GM13976 (cell line): ENCODE results near the gene EAPP.
"Not testable (repeated sequence)": the region's sequence is repeated elsewhere in the genome, so short reads cannot be mapped to it uniquely, and the experiment has no call there.

ENCODE experiments used
- DNase-seq: peaks from one replicate; pipeline ENCODE4 v3.0.0; 2012; ENCODE audit warnings: low spot score
- in situ Hi-C: fragments of 300-500 bp; cut with MboI; formaldehyde crosslinking; loops from one replicate; pipeline ENCODE4 v1.12.0; 2022; ENCODE audit warnings: low sequenced_read_pairs, mixed read lengths, inconsistent platforms; ENCODE audit not compliant: unreplicated experiment
- TF ChIP-seq, protein P1 (sequence below): IDR thresholded peaks from 2 replicates; pipeline ENCODE4 v1.5.1; 2012; ENCODE audit warnings: borderline replicate concordance, mild to moderate bottlenecking; ENCODE audit not compliant: insufficient read depth; ENCODE audit errors: extremely low read depth, missing control alignments, control extremely low read depth

Gene EAPP

DNA sequence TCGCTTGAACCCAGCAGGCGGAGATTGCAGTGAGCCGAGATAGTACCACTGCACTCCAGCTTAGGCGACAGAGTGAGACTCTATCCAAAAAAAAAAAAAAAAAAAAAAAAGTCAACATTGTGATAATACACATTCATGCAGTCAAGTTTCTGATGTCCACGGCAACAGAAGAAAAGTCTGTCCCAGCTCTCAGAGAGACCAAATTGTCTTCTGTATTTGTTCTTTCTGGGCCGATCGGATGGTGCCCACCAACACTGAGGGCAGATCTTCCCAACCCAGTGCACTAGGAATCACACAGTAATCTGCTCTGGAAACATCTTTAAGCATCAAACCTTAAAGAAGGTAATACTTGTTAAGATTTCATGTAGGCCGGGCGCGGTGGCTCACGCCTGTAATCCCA, 31.6 kb downstream of the EAPP start:
- TF ChIP-seq, protein P1, sequence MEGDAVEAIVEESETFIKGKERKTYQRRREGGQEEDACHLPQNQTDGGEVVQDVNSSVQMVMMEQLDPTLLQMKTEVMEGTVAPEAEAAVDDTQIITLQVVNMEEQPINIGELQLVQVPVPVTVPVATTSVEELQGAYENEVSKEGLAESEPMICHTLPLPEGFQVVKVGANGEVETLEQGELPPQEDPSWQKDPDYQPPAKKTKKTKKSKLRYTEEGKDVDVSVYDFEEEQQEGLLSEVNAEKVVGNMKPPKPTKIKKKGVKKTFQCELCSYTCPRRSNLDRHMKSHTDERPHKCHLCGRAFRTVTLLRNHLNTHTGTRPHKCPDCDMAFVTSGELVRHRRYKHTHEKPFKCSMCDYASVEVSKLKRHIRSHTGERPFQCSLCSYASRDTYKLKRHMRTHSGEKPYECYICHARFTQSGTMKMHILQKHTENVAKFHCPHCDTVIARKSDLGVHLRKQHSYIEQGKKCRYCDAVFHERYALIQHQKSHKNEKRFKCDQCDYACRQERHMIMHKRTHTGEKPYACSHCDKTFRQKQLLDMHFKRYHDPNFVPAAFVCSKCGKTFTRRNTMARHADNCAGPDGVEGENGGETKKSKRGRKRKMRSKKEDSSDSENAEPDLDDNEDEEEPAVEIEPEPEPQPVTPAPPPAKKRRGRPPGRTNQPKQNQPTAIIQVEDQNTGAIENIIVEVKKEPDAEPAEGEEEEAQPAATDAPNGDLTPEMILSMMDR, result no peak
- DNase-seq, result no peak
- in situ Hi-C loops, result no loop called here

DNA sequence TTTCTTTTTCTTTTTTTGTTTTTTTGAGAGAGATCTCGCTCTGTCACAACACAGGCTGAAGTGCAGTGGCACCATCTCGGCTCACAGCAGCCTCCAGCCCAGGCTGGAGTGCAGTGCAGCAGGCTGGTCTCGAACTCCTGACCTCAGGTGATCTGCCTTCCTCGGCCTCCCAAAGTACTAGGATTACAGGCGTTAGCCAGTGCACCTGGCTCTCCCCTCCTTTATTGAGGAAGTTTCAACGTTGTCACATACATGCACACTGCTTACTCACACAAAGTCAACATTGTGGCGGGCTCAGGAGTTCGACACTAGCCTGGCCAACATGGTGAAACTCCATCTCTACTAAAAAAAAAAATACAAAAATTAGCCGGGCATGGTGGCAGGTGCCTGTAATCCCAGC, 32.0 kb downstream of the EAPP start:
- TF ChIP-seq, protein P1, result no peak
- in situ Hi-C loops, result no loop called here
- DNase-seq, result no peak

DNA sequence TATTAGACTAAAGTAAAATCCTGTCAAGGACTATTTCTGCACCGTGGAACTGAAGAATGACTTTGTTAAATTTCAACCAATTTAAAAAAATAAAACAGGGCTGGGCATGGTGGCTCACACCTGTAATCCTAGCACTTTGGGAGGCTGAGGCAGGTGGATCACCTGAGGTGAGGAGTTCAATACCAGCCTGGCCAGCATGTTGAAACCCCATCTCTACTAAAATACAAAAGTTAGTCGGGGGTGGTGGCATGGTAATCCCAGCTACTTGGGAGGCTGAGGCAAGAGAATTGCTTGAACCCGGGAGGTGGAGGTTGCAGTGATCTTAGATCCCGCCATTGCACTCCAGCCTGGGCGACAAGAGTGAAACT, 34.4 kb downstream of the EAPP start:
- in situ Hi-C loops, DNase-seq: not testable (repeated sequence)

DNA sequence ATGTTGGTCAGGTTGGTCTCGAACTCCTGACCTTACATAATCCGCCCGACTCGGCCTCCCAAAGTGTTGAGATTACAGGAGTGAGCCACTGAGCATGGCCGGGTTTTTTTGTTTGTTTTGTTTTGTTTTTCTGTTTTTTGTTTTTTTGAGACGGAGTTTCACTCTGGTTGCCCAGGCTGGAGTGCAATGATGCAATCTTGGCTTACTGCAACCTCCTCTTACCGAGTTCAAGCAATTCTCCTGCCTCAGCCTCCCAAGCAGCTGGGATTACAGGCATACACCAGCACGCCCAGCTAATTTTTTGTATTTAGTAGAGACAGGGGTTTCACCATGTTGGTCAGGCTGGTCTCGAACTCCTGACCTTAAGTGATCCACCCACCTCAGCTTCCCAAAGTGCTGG, 35.5 kb downstream of the EAPP start:
- in situ Hi-C loops, DNase-seq: not testable (repeated sequence)

DNA sequence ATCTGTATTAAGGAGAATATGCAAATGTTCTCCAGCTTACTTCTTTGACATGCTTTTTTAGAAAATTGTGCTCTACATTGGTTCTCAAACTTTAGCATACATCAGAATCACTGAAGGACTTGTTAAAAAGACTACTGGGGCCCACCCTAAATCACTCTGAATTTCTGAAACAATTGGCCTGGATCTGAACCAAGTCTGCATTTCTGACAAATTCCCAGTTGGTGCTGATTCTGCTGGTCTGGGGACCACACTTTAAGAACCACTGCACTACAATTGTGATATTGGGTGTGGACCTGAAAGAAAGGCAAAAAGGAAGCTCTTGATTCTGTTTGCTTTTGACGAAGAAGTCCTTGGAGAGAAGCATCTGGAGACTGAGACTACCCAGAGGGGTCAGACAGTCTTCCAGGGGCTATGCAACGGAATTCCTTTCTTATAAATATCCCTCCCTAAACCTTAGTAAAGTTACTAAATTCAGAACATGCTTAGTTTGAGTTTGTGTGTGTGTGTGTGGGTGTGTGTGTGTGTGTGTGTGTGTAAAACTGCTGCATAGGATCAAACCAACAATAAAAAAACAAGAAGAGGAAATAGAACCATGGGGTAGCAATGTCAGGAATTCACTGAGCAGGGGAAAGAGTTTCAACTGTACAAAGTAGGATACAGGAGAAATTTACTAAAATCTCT, 36.8 kb downstream of the EAPP start:
- DNase-seq, result no peak
- in situ Hi-C loops, result no loop called here
- TF ChIP-seq, protein P1, result no peak

DNA sequence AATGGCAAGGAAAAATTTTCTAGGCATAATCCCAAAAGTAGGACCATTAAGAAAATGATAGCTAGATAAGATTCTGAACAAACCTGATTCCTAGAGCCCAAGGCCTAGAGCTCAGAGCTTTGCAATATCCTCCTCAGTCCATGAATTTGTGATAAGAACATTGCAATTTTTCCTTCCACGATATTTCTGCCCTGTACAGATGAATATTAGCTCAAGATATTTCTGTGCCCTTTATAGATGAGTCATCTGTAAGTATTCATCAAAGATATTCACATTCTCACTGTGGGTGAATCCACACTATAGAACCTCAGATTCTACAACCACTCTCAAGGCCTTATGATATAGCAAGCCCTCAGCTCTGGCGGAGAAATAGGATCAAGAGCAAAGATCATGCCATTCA, 37.5 kb downstream of the EAPP start:
- no peak for DNase-seq
- in situ Hi-C loops, result no loop called here
- TF ChIP-seq, protein P1, result no peak

DNA sequence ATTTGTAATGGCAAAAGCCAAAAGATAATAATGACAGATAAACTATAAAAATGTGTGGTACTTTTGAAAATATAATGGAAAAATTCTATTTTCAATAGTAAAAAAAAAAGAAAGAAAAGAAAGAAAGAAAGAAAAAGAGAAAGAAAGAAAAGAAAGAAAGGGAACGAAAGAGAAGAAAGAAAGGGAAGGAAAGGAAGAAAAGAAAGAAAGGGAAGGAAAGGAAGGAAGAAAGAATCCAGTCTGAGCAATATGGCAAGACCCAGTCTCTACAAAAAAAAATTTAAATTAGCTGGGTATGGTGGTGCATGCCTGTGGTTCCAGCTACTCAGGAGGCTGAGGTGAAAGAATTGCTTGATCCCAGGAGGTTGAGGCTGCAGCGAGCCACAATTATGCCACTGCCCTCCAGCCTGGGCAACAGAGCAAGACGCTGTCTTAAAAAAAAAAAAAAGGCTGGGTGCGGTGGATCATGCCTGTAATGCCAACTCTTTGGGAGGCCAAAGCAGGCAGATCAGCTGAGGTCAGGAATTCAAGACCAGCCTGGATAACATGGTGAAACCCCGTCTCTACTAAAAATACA, 38.4 kb downstream of the EAPP start:
- TF ChIP-seq, protein P1, result no peak
- in situ Hi-C loops, result no loop called here

More for the DNA sequence above, 38.4 kb downstream of the EAPP start:
- DNase-seq, result no peak
